ENCODE measurements around the gene IL17RB. TPM values are rescaled to one million over a fixed set of nuclear protein-coding genes. Genes with fewer than 3 reads are reported as not detected.
A peak's percentile ranks its signal among the peaks of the same experiment; 100 is the strongest.

Gene IL17RB
- total RNA-seq, 1 experiment from 2014 or later: not detected

- Histone ChIP-seq H2AFZ (ENCODE audit: low read length) (no peak overlapping the region), H3K27ac (ENCODE audit: low read length) (no peak overlapping the region), H3K27me3 (ENCODE audit: low read length) (no peaks in the 10 kb centered on the region), H3K9me2 (replicated peaks; ENCODE audit: insufficient read depth, low read length) (no peaks in the 10 kb centered on the region), H4K20me1 (ENCODE audit: insufficient read depth, low read depth, low read length) (no peaks in the 10 kb centered on the region), H3K4me2 (ENCODE audit: low read depth, low read length, poor library complexity, severe bottlenecking) (no peak overlapping the region), H3K36me3 (ENCODE audit: insufficient read depth, low read length) (no peaks in the 10 kb centered on the region), H3K4me3 (ENCODE audit: low read length) (no peak overlapping the region), H3K9me3 (ENCODE audit: low read length) (no peaks in the 10 kb centered on the region), H3K9ac (ENCODE audit: low read length) (no peak overlapping the region), H3K79me2 (ENCODE audit: low read length) (no peaks in the 10 kb centered on the region), H3K4me1 (ENCODE audit: low read length) (peaks cover 5% of the 10 kb centered on the region; the same call in 1 of the 2 replicates)
- DNase-seq: no peak
Measured at GRCh38 chr3:53803816-53804695, 42.3 kb upstream of the IL17RB start.

GRCh38 chr3:53804697-53805462 is 41.5 kb upstream of the IL17RB start:
- Histone ChIP-seq H3K4me2 (ENCODE audit: low read depth, low read length, poor library complexity, severe bottlenecking) (no peak overlapping the region), H3K9me3 (ENCODE audit: low read length) (no peaks in the 10 kb centered on the region), H2AFZ (ENCODE audit: low read length) (no peak overlapping the region), H4K20me1 (ENCODE audit: insufficient read depth, low read depth, low read length) (no peaks in the 10 kb centered on the region), H3K9ac (ENCODE audit: low read length) (no peak overlapping the region), H3K27ac (ENCODE audit: low read length) (no peak overlapping the region), H3K4me1 (ENCODE audit: low read length) (peaks cover 5% of the 10 kb centered on the region; the same call in 1 of the 2 replicates), H3K27me3 (ENCODE audit: low read length) (no peaks in the 10 kb centered on the region), H3K4me3 (ENCODE audit: low read length) (no peak overlapping the region), H3K9me2 (replicated peaks; ENCODE audit: insufficient read depth, low read length) (no peaks in the 10 kb centered on the region), H3K79me2 (ENCODE audit: low read length) (no peaks in the 10 kb centered on the region), H3K36me3 (ENCODE audit: insufficient read depth, low read length) (no peaks in the 10 kb centered on the region)
- DNase-seq: peak; percentile 43

- no peak overlapping the region for H3K4me2 ChIP-seq (ENCODE audit: low read depth, low read length, poor library complexity, severe bottlenecking)
- H3K79me2 ChIP-seq (ENCODE audit: low read length): no peaks in the 10 kb centered on the region
- H3K9ac ChIP-seq (ENCODE audit: low read length): no peak overlapping the region
- H3K27me3 ChIP-seq (ENCODE audit: low read length): no peaks in the 10 kb centered on the region
- peaks cover 5% of the 10 kb centered on the region; the same call in 1 of the 2 replicates for H3K4me1 ChIP-seq (ENCODE audit: low read length)
- H3K9me3 ChIP-seq (ENCODE audit: low read length): no peaks in the 10 kb centered on the region
- no peak overlapping the region for H2AFZ ChIP-seq (ENCODE audit: low read length)
- no peaks in the 10 kb centered on the region for H4K20me1 ChIP-seq (ENCODE audit: insufficient read depth, low read depth, low read length)
- no peaks in the 10 kb centered on the region for H3K9me2 ChIP-seq (replicated peaks; ENCODE audit: insufficient read depth, low read length)
- no peaks in the 10 kb centered on the region for H3K36me3 ChIP-seq (ENCODE audit: insufficient read depth, low read length)
- H3K27ac ChIP-seq (ENCODE audit: low read length): no peak overlapping the region
- no peak for DNase-seq
- no peak overlapping the region for H3K4me3 ChIP-seq (ENCODE audit: low read length)
Measured at GRCh38 chr3:53805463-53806159, 40.8 kb upstream of the IL17RB start.

- Histone ChIP-seq H3K79me2 (ENCODE audit: low read length) (no peaks in the 10 kb centered on the region), H3K27ac (ENCODE audit: low read length) (no peak overlapping the region), H3K4me2 (ENCODE audit: low read depth, low read length, poor library complexity, severe bottlenecking) (no peak overlapping the region), H3K9me3 (ENCODE audit: low read length) (no peaks in the 10 kb centered on the region), H4K20me1 (ENCODE audit: insufficient read depth, low read depth, low read length) (no peaks in the 10 kb centered on the region), H3K27me3 (ENCODE audit: low read length) (no peaks in the 10 kb centered on the region), H3K4me3 (ENCODE audit: low read length) (no peak overlapping the region), H3K4me1 (ENCODE audit: low read length) (peaks cover 5% of the 10 kb centered on the region; the same call in 1 of the 2 replicates), H3K36me3 (ENCODE audit: insufficient read depth, low read length) (no peaks in the 10 kb centered on the region), H2AFZ (ENCODE audit: low read length) (no peak overlapping the region), H3K9me2 (replicated peaks; ENCODE audit: insufficient read depth, low read length) (no peaks in the 10 kb centered on the region), H3K9ac (ENCODE audit: low read length) (no peak overlapping the region)
- DNase-seq: no peak
Measured at GRCh38 chr3:53806182-53807116, 39.9 kb upstream of the IL17RB start.

- Histone ChIP-seq H3K9me2 (replicated peaks; ENCODE audit: insufficient read depth, low read length) (no peaks in the 10 kb centered on the region), H3K9me3 (ENCODE audit: low read length) (no peaks in the 10 kb centered on the region), H3K4me3 (ENCODE audit: low read length) (no peak overlapping the region), H3K27ac (ENCODE audit: low read length) (no peak overlapping the region), H2AFZ (ENCODE audit: low read length) (no peak overlapping the region), H3K27me3 (ENCODE audit: low read length) (no peaks in the 10 kb centered on the region), H3K4me1 (ENCODE audit: low read length) (peaks cover 5% of the 10 kb centered on the region; the same call in 1 of the 2 replicates), H3K79me2 (ENCODE audit: low read length) (no peaks in the 10 kb centered on the region), H4K20me1 (ENCODE audit: insufficient read depth, low read depth, low read length) (no peaks in the 10 kb centered on the region), H3K36me3 (ENCODE audit: insufficient read depth, low read length) (no peaks in the 10 kb centered on the region), H3K9ac (ENCODE audit: low read length) (no peak overlapping the region), H3K4me2 (ENCODE audit: low read depth, low read length, poor library complexity, severe bottlenecking) (no peak overlapping the region)
- no peak for DNase-seq
Measured at GRCh38 chr3:53807117-53807810, 39.1 kb upstream of the IL17RB start.

- Histone ChIP-seq H3K79me2 (ENCODE audit: low read length) (no peaks in the 10 kb centered on the region), H3K9ac (ENCODE audit: low read length) (no peak overlapping the region), H3K27ac (ENCODE audit: low read length) (no peak overlapping the region), H3K4me2 (ENCODE audit: low read depth, low read length, poor library complexity, severe bottlenecking) (no peak overlapping the region), H3K9me3 (ENCODE audit: low read length) (no peaks in the 10 kb centered on the region), H3K9me2 (replicated peaks; ENCODE audit: insufficient read depth, low read length) (no peaks in the 10 kb centered on the region), H3K4me3 (ENCODE audit: low read length) (no peak overlapping the region), H3K4me1 (ENCODE audit: low read length) (peaks cover 5% of the 10 kb centered on the region; the same call in 1 of the 2 replicates), H2AFZ (ENCODE audit: low read length) (no peak overlapping the region), H3K36me3 (ENCODE audit: insufficient read depth, low read length) (no peaks in the 10 kb centered on the region), H4K20me1 (ENCODE audit: insufficient read depth, low read depth, low read length) (no peaks in the 10 kb centered on the region), H3K27me3 (ENCODE audit: low read length) (no peaks in the 10 kb centered on the region)
- no peak for DNase-seq
Measured at GRCh38 chr3:53808496-53808895, 37.9 kb upstream of the IL17RB start.

- Histone ChIP-seq H3K79me2 (ENCODE audit: low read length) (no peaks in the 10 kb centered on the region), H3K4me2 (ENCODE audit: low read depth, low read length, poor library complexity, severe bottlenecking) (no peak overlapping the region), H3K4me1 (ENCODE audit: low read length) (peaks cover 5% of the 10 kb centered on the region; the same call in 1 of the 2 replicates), H3K9ac (ENCODE audit: low read length) (no peak overlapping the region), H3K9me3 (ENCODE audit: low read length) (no peaks in the 10 kb centered on the region), H4K20me1 (ENCODE audit: insufficient read depth, low read depth, low read length) (no peaks in the 10 kb centered on the region), H3K4me3 (ENCODE audit: low read length) (no peak overlapping the region), H3K9me2 (replicated peaks; ENCODE audit: insufficient read depth, low read length) (no peaks in the 10 kb centered on the region), H3K27ac (ENCODE audit: low read length) (no peak overlapping the region), H3K27me3 (ENCODE audit: low read length) (no peaks in the 10 kb centered on the region), H3K36me3 (ENCODE audit: insufficient read depth, low read length) (no peaks in the 10 kb centered on the region), H2AFZ (ENCODE audit: low read length) (no peak overlapping the region)
- DNase-seq: no peak
Measured at GRCh38 chr3:53809267-53809666, 37.1 kb upstream of the IL17RB start.
